Measurements from ENCODE around the gene ZNF276.

GRCh38 chr16:89749637-89750036 is 28.3 kb downstream of the ZNF276 start:
- no peak for TF ChIP-seq EZH2 (IDR thresholded peaks at IDR 0.05; ENCODE audit: borderline replicate concordance, insufficient read depth, low read depth, low read length, poor library complexity, severe bottlenecking)
- no peak for TF ChIP-seq CTCF (IDR thresholded peaks at IDR 0.05)

All from B cell (primary cell).